ENCODE data around the gene PHC2.

The PHC2 gene

GRCh38 chr1:33364565-33364918, 66.4 kb downstream of the PHC2 start:
- no peaks in the 10 kb centered on the region for H3K79me2 ChIP-seq (ENCODE audit: insufficient read depth, low read length)
- H3K36me3 ChIP-seq (ENCODE audit: low read length), result no peaks in the 10 kb centered on the region
- no peak overlapping the region for H2AFZ ChIP-seq (ENCODE audit: low read depth, low read length, severe bottlenecking)
- no peaks in the 10 kb centered on the region for H3K27me3 ChIP-seq (ENCODE audit: low read length)
- H3K4me2 ChIP-seq (ENCODE audit: low read depth, low read length, poor library complexity, severe bottlenecking), result no peak overlapping the region
- H3F3A ChIP-seq (ENCODE audit: insufficient read depth), result no peaks in the 10 kb centered on the region
- H3K27ac ChIP-seq (ENCODE audit: low read depth, low read length), result no peak overlapping the region
- no peak overlapping the region for H3K4me3 ChIP-seq (ENCODE audit: insufficient read depth, low read length, poor library complexity, severe bottlenecking)
- TF ChIP-seq EZH2phosphoT487 (conservative IDR thresholded peaks at IDR 0.05; ENCODE audit: low read length), result no peak
- TF ChIP-seq CTCF (IDR thresholded peaks at IDR 0.05; ENCODE audit: insufficient read depth, low read length, poor library complexity, severe bottlenecking), result no peak
- H3K9ac ChIP-seq (ENCODE audit: low read length), result no peak overlapping the region
- no peaks in the 10 kb centered on the region for H3K9me2 ChIP-seq (replicated peaks; ENCODE audit: insufficient read depth, low read length)
- no peaks in the 10 kb centered on the region for H3K9me3 ChIP-seq (ENCODE audit: insufficient read depth, low read length)
- no peaks in the 10 kb centered on the region for H4K20me1 ChIP-seq (ENCODE audit: low read depth, low read length)

GRCh38 chr1:33363470-33363861, 67.4 kb downstream of the PHC2 start:
- no peaks in the 10 kb centered on the region for H4K20me1 ChIP-seq (ENCODE audit: low read depth, low read length)
- H3K9ac ChIP-seq (ENCODE audit: low read length), result no peak overlapping the region
- no peak overlapping the region for H3K27ac ChIP-seq (ENCODE audit: low read depth, low read length)
- no peaks in the 10 kb centered on the region for H3K9me3 ChIP-seq (ENCODE audit: insufficient read depth, low read length)
- H3K4me3 ChIP-seq (ENCODE audit: insufficient read depth, low read length, poor library complexity, severe bottlenecking), result no peak overlapping the region
- H3K9me2 ChIP-seq (replicated peaks; ENCODE audit: insufficient read depth, low read length), result no peaks in the 10 kb centered on the region
- H3F3A ChIP-seq (ENCODE audit: insufficient read depth), result no peaks in the 10 kb centered on the region
- H3K27me3 ChIP-seq (ENCODE audit: low read length), result no peaks in the 10 kb centered on the region
- no peaks in the 10 kb centered on the region for H3K79me2 ChIP-seq (ENCODE audit: insufficient read depth, low read length)
- no peak overlapping the region for H3K4me2 ChIP-seq (ENCODE audit: low read depth, low read length, poor library complexity, severe bottlenecking)
- H2AFZ ChIP-seq (ENCODE audit: low read depth, low read length, severe bottlenecking), result no peak overlapping the region
- no peaks in the 10 kb centered on the region for H3K36me3 ChIP-seq (ENCODE audit: low read length)
- TF ChIP-seq EZH2phosphoT487 (conservative IDR thresholded peaks at IDR 0.05; ENCODE audit: low read length) (no peak), CTCF (IDR thresholded peaks at IDR 0.05; ENCODE audit: insufficient read depth, low read length, poor library complexity, severe bottlenecking) (no peak)

GRCh38 chr1:33363021-33363420, 67.9 kb downstream of the PHC2 start:
- Histone ChIP-seq H3K79me2 (ENCODE audit: insufficient read depth, low read length) (no peaks in the 10 kb centered on the region), H3K36me3 (ENCODE audit: low read length) (no peaks in the 10 kb centered on the region), H3K27ac (ENCODE audit: low read depth, low read length) (no peak overlapping the region), H3K9ac (ENCODE audit: low read length) (no peak overlapping the region), H3K4me2 (ENCODE audit: low read depth, low read length, poor library complexity, severe bottlenecking) (no peak overlapping the region), H3K4me3 (ENCODE audit: insufficient read depth, low read length, poor library complexity, severe bottlenecking) (no peak overlapping the region), H3K9me3 (ENCODE audit: insufficient read depth, low read length) (no peaks in the 10 kb centered on the region), H3K27me3 (ENCODE audit: low read length) (no peaks in the 10 kb centered on the region), H3F3A (ENCODE audit: insufficient read depth) (no peaks in the 10 kb centered on the region), H2AFZ (ENCODE audit: low read depth, low read length, severe bottlenecking) (no peak overlapping the region), H3K9me2 (replicated peaks; ENCODE audit: insufficient read depth, low read length) (no peaks in the 10 kb centered on the region), H4K20me1 (ENCODE audit: low read depth, low read length) (no peaks in the 10 kb centered on the region)
- no peak for TF ChIP-seq EZH2phosphoT487 (conservative IDR thresholded peaks at IDR 0.05; ENCODE audit: low read length)

- Histone ChIP-seq H3K4me3 (ENCODE audit: insufficient read depth, low read length, poor library complexity, severe bottlenecking) (no peak overlapping the region), H3K4me2 (ENCODE audit: low read depth, low read length, poor library complexity, severe bottlenecking) (no peak overlapping the region), H3K9ac (ENCODE audit: low read length) (no peak overlapping the region), H3F3A (ENCODE audit: insufficient read depth) (no peaks in the 10 kb centered on the region), H4K20me1 (ENCODE audit: low read depth, low read length) (no peaks in the 10 kb centered on the region), H3K27me3 (ENCODE audit: low read length) (no peaks in the 10 kb centered on the region), H3K36me3 (ENCODE audit: low read length) (no peaks in the 10 kb centered on the region), H3K27ac (ENCODE audit: low read depth, low read length) (no peak overlapping the region), H3K9me3 (ENCODE audit: insufficient read depth, low read length) (no peaks in the 10 kb centered on the region), H3K79me2 (ENCODE audit: insufficient read depth, low read length) (no peaks in the 10 kb centered on the region), H2AFZ (ENCODE audit: low read depth, low read length, severe bottlenecking) (no peak overlapping the region), H3K9me2 (replicated peaks; ENCODE audit: insufficient read depth, low read length) (no peaks in the 10 kb centered on the region)
- no peak for TF ChIP-seq CTCF (IDR thresholded peaks at IDR 0.05; ENCODE audit: insufficient read depth, low read length, poor library complexity, severe bottlenecking)
- no peak for TF ChIP-seq EZH2phosphoT487 (conservative IDR thresholded peaks at IDR 0.05; ENCODE audit: low read length)
Observed at GRCh38 chr1:33361532-33362235, 69.2 kb downstream of the PHC2 start.
